GM21619 (cell line): ENCODE measurements around the gene CRADD.
"Not testable (repeated sequence)": the region's sequence is repeated elsewhere in the genome, so short reads cannot be mapped to it uniquely, and the experiment has no call there.

ENCODE experiments used
- ATAC-seq: cut with Tn5 transposase; IDR thresholded peaks from one replicate; pipeline ENCODE4 v1.9.1; 2021; ENCODE audit not compliant: unreplicated experiment

The CRADD gene

GRCh38 chr12:93780101-93780641 is 103.0 kb downstream of the CRADD start:
- ATAC-seq = no peak

GRCh38 chr12:93780886-93781285 is 103.7 kb downstream of the CRADD start:
- ATAC-seq = not testable (repeated sequence)

GRCh38 chr12:93781961-93782360 is 104.8 kb downstream of the CRADD start:
- ATAC-seq = not testable (repeated sequence)

DNA sequence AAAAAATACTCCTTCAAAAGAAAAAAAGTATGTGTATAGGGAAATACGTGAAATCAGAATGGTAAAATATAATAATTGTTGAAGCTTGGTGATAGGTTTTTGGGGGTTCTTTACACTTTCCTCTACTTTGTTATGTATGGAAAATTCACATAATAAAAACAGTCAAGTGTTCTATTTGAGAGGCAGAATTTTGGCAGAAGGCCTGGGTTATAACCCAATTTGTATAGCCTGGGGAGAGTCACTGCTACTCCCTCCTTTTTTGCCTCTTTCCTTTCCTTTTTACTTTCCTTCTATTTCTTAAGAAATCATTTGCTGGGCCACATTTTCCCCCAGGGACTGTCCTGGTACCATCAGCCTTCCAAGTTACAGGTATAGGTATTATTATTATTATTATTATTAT is 105.7 kb downstream of the CRADD start:
- ATAC-seq = no peak

GRCh38 chr12:93783832-93784231 is 106.7 kb downstream of the CRADD start:
- no peak for ATAC-seq

GRCh38 chr12:93784339-93785086 is 107.3 kb downstream of the CRADD start:
- no peak for ATAC-seq

DNA sequence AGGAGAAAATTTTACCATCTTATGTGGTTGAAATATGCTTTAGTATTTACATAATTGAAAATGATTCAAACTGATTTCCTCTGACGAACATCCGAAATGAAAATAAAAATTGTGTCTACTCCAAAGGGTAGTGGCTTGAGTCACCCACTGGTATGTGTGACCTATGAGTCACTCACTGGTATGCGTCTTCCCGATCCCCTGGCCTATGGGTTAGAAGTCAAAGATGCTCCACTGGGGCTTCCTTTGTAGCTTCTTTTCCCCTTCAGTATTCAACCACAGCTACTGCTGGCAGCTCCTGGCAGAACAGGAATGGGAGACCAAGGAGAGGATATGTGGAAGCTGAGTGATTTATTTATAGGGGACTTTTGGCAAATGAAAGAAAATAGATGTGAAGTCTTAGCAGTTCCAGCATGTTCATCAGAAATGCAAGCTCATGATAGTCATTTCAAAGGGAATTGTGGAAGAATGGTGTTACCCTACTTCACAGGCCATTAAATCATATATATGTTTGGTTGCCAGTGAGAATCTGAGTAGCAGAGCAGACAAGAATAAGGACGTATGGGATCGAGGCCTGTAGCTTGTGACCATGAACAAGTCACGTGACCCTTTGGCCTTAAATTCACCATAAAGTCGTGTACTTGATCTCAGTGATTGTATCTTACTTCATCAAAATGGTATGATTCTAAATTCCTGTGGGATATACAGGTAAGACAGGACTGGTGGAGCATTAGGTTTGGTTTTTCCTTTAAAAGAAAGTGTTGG is 108.3 kb downstream of the CRADD start:
- ATAC-seq = no peak

DNA sequence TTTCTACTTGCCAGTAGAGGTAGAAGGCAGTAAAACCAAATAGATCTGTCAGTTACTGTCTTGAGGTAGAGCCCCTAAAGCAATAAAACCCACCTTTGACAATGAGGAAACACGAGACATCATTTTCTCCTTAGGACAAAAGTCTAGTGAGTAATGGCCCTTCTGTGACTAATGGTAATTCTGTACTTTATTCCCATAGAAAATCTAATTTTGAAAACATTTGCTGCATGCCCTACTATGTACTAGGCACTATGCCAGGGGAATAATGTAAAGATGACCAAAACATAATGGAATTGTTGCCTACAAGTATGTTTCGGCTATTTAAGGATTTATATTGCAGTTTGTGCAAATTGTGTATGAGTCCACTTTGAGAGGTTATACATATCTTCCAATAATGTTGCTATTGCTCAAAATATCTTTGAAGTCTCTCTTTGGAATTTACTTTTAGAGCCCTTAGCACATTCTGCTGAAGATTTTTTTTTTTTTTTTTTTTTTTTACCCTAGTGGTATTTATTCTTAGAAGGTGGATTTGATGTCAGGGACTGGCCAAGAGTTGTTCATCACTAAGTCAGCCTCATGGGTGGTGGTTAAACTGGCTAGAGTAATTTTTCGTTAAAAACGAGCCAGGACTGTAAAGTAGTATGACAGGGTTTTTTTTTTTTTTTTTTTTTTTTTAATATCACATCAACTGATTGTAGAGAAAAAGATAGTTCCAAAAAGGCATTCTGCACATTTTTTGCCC is 109.7 kb downstream of the CRADD start:
- no peak for ATAC-seq

DNA sequence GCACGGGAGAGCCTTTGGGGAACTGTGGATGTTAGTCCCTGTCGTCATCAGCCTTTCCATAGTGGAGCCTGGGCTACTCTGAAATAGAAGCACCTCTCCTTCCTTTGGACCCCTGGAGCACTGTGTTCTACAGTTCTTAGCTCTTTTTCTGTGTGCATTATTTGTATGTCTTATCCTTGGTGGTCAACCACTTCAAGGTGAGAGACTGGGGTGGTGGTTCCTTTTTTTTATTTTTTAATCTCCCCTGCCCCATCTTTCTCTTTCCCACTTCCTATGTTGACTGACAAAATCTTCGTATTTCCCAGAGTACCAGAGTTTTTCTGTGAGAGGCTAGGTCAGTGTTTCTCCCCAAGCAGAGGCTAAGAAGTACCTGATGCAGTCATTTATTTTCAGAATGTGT is 111.7 kb downstream of the CRADD start:
- ATAC-seq = no peak

- ATAC-seq = no peak
Observed at GRCh38 chr12:93789767-93790166, 112.6 kb downstream of the CRADD start.

- no peak for ATAC-seq
Observed at GRCh38 chr12:93790472-93791152, 113.4 kb downstream of the CRADD start.

DNA sequence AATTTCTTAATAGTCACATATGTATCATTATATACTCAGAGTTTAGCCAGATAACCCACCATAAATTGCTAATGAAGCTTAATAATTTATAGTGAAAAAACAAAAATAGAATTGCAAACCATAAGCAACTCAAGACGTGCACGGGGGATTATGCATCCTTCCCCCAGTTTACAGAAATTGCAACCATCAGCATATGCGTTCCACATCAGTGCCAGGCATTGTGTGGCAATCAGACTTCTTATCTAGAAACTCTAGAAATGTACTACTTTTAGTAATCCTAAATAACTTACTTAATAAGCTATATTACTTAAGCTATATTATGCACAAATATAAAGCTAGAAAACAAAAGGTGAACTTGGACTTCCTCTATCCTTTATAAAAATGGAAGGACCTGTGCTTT is 115.8 kb downstream of the CRADD start:
- no peak for ATAC-seq

GRCh38 chr12:93793983-93794382 is 116.8 kb downstream of the CRADD start:
- ATAC-seq = no peak

- ATAC-seq = no peak
Observed at GRCh38 chr12:93794738-93795137, 117.6 kb downstream of the CRADD start.

- no peak for ATAC-seq
Observed at GRCh38 chr12:93795352-93795751, 118.2 kb downstream of the CRADD start.

- no peak for ATAC-seq
Observed at GRCh38 chr12:93796729-93797128, 119.6 kb downstream of the CRADD start.

- ATAC-seq = no peak
Observed at GRCh38 chr12:93798279-93799151, 121.3 kb downstream of the CRADD start.

GRCh38 chr12:93801666-93802065 is 124.5 kb downstream of the CRADD start:
- not testable (repeated sequence) for ATAC-seq

GRCh38 chr12:93802293-93802692 is 125.1 kb downstream of the CRADD start:
- no peak for ATAC-seq
